RWPE2 (cell line): ENCODE data around the gene MUC5AC.

Experiments used
- ATAC-seq: fragments of 200-7000 bp; cut with Tn5 transposase; 3 replicates; pipeline ENCODE4 v1.9.1; 2021; ENCODE audit warnings: low read depth
- DNase-seq: peaks from one replicate; pipeline ENCODE4 v3.0.0-alpha.2; 2020; ENCODE audit warnings: low spot score
- H3K27ac ChIP-seq: fragments of 450-650 bp; 2 replicates; pipeline ENCODE4 v1.5.1; 2017; ENCODE audit warnings: mild to moderate bottlenecking; ENCODE audit not compliant: poor library complexity, severe bottlenecking
- H3K27me3 ChIP-seq: fragments of 250-450 bp; sonication (Bioruptor Pico); 2 replicates; pipeline ENCODE4 v1.5.1; 2021; ENCODE audit warnings: mild to moderate bottlenecking, moderate library complexity; ENCODE audit not compliant: insufficient read depth, poor library complexity, severe bottlenecking
- H3K36me3 ChIP-seq: fragments of 250-450 bp; sonication (Bioruptor Pico); 2 replicates; pipeline ENCODE4 v1.5.1; 2020; ENCODE audit warnings: low read depth, mild to moderate bottlenecking, moderate library complexity
- H3K4me1 ChIP-seq: fragments of 250-450 bp; sonication (Bioruptor Pico); 2 replicates; pipeline ENCODE4 v1.5.1; 2021; ENCODE audit warnings: mild to moderate bottlenecking, moderate library complexity; ENCODE audit not compliant: insufficient read depth, poor library complexity, severe bottlenecking
- H3K4me3 ChIP-seq: fragments of 250-450 bp; sonication (Bioruptor Pico); 2 replicates; pipeline ENCODE4 v1.5.1; 2021; ENCODE audit warnings: mild to moderate bottlenecking, moderate library complexity; ENCODE audit not compliant: severe bottlenecking
- H3K9me3 ChIP-seq: fragments of 250-450 bp; sonication (Bioruptor Pico); 2 replicates; pipeline ENCODE4 v1.5.1; 2021; ENCODE audit warnings: mild to moderate bottlenecking, moderate library complexity; ENCODE audit not compliant: severe bottlenecking
- CTCF ChIP-seq: fragments of 450-650 bp; IDR thresholded peaks from one replicate; pipeline ENCODE4 v1.5.1; 2017; ENCODE audit warnings: mild to moderate bottlenecking, moderate library complexity; ENCODE audit not compliant: poor library complexity, severe bottlenecking

MUC5AC gene

DNA sequence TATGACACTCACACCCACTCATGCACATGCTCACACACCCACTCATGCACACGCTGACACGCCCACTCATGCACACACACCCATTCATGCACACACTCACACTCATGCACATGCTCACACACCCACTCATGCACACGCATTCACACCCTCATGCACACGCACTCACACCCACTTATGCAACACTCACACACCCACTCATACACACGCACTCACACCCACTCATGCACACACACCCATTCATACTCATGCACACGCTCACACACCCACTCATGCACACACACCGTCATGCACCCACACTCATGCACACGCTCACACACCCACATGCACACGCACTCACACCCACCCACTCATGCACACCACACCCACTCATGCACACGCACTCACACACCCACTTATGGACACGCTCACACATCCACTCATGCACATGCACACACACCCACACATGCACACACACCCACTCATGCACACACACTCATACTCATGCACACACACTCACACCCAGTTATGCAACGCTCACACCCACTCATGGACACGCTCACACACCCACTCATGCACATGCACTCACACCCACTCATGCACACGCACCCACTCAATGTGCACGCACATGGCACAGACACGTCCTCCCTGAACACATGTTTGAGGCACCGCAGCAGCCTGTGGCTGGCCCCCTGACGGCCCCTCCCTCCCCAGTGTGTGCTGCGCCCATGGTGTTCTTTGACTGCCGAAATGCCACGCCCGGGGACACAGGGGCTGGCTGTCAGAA is 17.9 kb downstream of the MUC5AC start:
- H3K4me3 ChIP-seq: no peak overlapping the region

GRCh38 chr11:1176224-1177019 is 18.7 kb downstream of the MUC5AC start:
- TF ChIP-seq CTCF: no peak
- no peak for ATAC-seq
- no peaks in the 10 kb centered on the region for H3K9me3 ChIP-seq

More for the DNA sequence above, 17.9 kb downstream of the MUC5AC start:
- no peak overlapping the region for H3K27ac ChIP-seq
- ATAC-seq (no peak), DNase-seq (no peak)
- no peak for TF ChIP-seq CTCF
- no peaks in the 10 kb centered on the region for H3K27me3 ChIP-seq
- H3K9me3 ChIP-seq: no peaks in the 10 kb centered on the region
- no peaks in the 10 kb centered on the region for H3K4me1 ChIP-seq
- no peaks in the 10 kb centered on the region for H3K36me3 ChIP-seq

GRCh38 chr11:1177020-1177770 is 19.4 kb downstream of the MUC5AC start:
- Histone ChIP-seq H3K9me3 (no peaks in the 10 kb centered on the region), H3K4me3 (no peak overlapping the region), H3K36me3 (no peaks in the 10 kb centered on the region), H3K27me3 (no peaks in the 10 kb centered on the region), H3K4me1 (no peaks in the 10 kb centered on the region), H3K27ac (no peak overlapping the region)
- TF ChIP-seq CTCF: no peak
- no peak for DNase-seq
- no peak for ATAC-seq

More at GRCh38 chr11:1176224-1177019, 18.7 kb downstream of the MUC5AC start:
- H3K36me3 ChIP-seq: no peaks in the 10 kb centered on the region
- H3K4me1 ChIP-seq: no peaks in the 10 kb centered on the region
- no peaks in the 10 kb centered on the region for H3K27me3 ChIP-seq
- H3K27ac ChIP-seq: no peak overlapping the region
- H3K4me3 ChIP-seq: no peak overlapping the region
- DNase-seq: no peak

GRCh38 chr11:1177771-1178090 is 20.0 kb downstream of the MUC5AC start:
- no peak for DNase-seq
- Histone ChIP-seq H3K27ac (no peak overlapping the region), H3K4me3 (no peak overlapping the region), H3K4me1 (no peaks in the 10 kb centered on the region), H3K27me3 (no peaks in the 10 kb centered on the region), H3K36me3 (no peaks in the 10 kb centered on the region), H3K9me3 (no peaks in the 10 kb centered on the region)
- TF ChIP-seq CTCF: no peak
- ATAC-seq: no peak
